Stimulated activated CD4-positive, alpha-beta T cell treated with anti-CD3 and anti-CD28 coated beads, Interleukin-2, amount 100 ng/mL, for 48 hours (primary cell): ENCODE results near the gene ANTXR2.

Experiments used
- DNase-seq, 2 donors: peaks; one replicate each; pipeline ENCODE4 v3.0.0-alpha.2; 2020

Gene ANTXR2

DNA sequence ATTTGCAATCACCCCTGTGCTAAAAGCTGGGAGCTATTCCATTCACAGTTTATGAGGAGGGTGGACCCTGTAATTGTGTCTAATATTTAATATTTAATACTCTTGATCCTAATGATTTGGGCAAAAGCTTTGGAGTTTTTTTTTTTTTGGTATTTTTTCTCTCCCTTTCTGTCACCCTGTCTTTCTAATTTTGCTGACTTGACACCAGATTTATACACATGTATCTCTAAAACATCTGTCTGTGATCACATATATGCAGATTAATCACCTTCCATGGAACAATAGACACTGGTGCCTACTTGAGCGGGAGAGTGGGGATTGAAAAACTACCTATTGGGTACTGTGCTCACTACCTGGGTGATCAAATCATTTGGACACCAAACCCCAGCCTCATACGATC lies 18.7 kb upstream of the ANTXR2 start:
- DNase-seq = no peak

- no peak for DNase-seq
Observed at GRCh38 chr4:80091184-80091583, 18.2 kb upstream of the ANTXR2 start.

GRCh38 chr4:80090090-80090489 lies 17.1 kb upstream of the ANTXR2 start:
- DNase-seq = no peak

DNA sequence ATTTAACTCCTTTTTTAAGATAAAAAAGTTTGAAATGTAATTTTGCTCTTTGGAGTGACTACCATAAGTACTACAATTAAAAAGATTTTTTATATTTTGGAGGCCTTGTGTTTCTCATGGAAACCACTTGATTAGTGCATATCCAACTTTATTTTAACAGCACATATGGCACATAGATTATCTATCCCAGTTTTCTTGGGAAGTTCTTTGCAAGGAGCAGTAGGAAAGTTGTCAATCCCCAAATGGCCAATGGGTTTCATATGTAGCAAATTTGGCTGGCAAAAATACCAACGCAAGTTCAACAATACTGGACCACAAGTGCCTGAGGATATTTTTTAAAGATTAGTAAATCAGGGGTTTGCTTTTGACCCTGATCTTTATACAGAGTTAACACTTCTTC lies 15.4 kb upstream of the ANTXR2 start:
- no peak for DNase-seq

DNA sequence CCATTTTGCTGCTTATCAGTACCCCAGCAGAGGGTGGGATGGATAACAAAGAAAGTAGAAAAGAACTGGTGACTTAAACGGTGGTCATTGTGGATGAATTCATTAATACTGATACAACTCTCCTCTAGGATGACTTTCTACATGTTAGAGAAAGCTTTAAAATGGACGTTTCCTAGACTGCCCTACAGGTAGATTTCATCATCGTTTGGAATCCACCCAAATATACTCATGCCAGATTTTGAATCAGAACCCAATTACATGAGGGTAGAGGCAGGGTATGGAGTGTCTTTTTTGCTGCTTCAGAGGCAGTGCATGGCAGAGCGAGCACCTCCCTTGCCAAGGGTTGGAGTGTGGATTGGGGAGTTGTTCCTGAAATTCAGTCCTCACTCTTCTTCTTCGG lies 13.3 kb upstream of the ANTXR2 start:
- DNase-seq = no peak

- no peak for DNase-seq
Observed at GRCh38 chr4:80085081-80085480, 12.1 kb upstream of the ANTXR2 start.

DNA sequence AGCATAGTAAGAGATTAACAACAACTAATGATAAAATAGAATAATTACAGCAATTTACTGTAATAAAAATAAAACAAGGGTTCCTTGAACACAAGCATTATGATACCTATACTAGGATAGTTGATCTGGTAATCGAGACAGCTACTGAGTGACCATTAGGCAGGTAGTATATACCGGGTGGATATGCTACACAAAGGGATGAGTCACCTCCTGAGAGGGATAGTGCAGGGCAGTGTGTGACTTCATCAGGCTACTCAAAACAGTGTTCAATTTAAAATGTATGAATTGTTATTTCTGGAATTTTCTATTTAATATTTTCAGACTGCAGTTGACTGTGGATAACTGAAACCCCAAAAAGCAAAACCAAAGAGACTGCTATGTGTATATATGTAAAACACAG lies 9.7 kb upstream of the ANTXR2 start:
- DNase-seq = no peak

GRCh38 chr4:80081566-80081965 lies 8.5 kb upstream of the ANTXR2 start:
- no peak for DNase-seq

DNA sequence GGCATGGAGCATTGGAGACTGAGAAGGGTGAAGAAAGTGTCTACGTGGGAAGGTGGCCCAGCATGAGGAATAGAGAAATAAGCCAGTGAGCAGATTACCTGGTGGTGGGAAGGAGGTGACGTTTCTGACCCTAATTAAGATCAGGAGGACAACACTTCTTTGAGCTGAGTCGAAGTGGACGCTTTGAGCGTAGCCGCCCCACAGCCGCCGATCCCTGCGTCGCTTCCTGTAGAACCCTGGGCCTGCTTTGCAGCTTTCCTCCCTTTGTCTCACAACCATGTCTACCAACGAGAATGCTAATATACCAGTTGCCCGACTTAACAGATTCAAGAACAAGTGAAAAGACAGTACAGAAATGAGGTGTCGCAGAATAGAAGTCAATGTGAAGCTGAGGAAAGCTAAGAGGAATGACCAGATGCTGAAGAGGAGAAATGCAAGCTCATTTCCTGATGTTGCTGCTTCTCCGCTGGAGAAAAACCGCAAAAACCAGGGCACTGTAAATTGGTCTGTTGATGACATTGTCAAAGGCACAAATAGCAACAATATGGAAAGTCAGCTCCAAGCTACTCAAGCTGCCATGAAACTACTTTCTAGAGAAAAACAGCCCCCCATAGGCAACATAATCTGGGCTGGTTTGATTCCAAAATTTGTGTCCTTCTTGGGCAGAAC lies 6.4 kb upstream of the ANTXR2 start:
- no peak for DNase-seq

DNA sequence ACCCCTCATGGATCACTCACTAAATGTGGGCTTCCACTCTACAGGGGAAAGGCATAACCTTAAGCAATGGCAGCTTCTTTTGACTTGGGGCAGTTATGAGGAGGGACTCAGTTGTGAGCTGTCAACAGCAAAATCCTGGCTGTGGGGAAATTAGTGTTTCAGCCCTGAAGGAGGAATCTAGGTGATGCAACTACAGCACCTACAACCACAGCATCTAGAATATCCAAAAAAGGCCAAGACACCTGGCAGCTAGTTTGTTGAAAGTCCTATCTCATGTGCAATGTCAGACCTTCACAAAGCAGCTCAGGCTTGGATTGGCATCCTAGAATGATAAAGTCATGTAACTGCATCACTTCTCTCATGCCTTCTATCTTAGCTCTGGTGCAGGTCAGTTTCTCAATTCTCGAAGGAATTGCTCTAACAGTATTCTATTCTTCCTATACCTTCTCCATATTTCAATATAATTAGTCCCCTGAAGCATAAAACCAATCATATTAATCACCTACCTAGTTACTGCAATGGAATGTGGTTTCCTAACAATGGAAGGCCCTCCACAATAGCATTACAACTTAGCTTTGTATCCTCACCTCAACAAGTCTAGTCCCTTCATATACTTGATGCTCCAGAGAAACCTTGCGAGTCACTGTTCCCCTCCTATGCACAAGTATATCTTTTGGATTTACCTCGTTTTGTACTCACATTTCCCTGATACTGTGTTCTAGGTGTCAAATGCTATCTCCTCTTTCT lies 5.5 kb upstream of the ANTXR2 start:
- no peak for DNase-seq

- no peak for DNase-seq
Observed at GRCh38 chr4:80077639-80078038, 4.6 kb upstream of the ANTXR2 start.

GRCh38 chr4:80076681-80077080 lies 3.7 kb upstream of the ANTXR2 start:
- DNase-seq = no peak

DNA sequence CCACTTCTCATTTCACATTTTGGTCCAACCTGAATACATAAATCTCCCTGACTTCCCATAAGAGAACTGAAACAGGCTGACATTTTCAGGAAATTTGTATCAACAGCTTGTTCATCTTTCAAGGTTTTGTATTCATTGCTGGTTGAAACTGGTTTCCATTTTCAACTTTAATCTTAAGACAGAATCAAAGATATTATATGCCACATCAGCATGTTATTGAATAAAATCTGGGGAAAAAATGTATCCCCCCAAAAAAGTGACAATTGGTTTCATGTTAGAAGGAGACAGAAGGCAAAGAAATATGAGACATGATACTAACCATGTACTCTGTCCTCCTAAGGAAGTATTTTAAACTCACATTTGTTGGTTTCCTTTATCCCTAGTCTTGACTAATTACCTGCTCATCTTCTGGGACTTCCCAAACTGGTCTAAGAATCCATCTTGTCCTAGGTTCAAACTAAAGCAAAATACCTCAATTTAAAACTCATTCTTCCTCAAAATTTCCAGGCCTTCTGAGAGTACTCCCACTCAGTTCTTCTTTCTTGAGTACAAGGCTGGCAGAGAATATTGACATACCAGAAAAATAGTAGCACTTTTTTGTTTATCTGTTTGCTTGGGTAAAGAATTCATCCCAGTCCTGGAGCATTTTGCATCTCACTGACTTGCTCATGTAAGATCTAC lies 3.1 kb upstream of the ANTXR2 start:
- no peak for DNase-seq

DNA sequence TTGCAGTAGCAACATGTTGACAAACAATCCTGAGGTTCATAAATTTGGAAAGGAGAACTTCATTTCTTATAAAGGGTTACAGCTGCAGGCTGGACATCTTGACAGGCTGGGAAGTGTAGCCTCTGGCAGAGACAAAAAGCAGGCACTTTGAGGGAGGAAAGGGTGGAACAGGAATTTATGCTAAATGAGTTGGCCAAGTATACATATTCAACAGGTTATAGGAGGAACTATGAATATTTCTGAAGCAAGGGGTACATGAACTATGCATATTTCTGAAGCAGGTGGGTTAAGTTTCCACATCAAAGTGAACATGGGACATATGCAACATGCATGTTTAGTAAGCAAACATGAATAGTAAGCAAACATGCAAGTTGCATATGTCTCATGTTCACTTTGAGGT lies 1.6 kb upstream of the ANTXR2 start:
- DNase-seq = no peak

GRCh38 chr4:80074069-80074468 lies 1.0 kb upstream of the ANTXR2 start:
- no peak for DNase-seq

DNA sequence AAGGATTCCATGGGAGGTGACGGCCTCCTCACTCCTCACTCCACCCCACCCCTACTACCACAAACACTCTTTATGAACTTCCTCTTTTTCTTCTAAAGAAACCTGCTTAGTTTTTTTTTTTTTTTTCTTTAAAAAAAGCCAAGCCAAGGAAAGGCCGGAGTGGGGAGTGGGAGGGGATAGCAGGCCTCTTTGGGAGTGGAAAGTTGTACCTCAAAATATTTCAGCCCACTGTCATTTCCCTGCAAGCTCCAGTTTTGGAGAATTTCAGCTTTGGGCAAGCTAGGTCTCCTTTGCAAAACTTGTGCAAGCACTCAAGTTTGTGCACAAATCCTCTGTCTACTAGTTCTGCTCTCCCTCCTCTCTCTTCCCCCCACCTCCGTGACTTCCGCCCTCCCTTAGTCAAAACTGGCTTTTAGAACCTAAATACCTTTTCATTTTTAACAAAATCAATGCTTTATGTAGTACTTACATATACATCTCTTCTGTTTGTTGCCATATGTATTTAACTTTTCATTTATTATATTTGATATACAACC lies 512 bp upstream of the ANTXR2 start:
- no peak for DNase-seq

DNA sequence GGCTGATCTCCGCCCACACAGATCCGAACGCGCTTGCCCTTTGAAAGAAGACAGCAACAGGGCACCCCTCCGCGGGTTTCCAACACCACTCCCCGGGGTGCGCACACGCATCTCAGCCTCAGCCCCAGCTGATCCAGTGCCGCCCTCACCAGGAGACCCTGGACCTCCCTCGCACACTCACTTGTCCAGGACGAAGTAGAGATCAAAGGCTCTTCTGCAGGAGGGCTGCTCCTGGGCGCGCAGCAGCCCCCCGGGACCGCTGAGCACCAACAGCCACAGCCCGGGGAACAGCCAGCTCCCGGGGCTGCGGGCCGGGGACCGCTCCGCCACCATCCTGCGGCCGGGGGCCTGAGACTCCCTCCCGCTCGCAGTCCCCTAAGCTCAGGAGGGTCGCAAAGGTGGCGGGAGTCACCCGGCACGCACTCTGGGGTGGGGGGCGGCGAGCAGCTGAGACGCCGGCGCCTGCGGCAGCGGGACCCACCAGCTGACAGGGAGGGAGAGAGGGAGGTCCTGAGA lies 743 bp downstream of the ANTXR2 start:
- no peak for DNase-seq

DNA sequence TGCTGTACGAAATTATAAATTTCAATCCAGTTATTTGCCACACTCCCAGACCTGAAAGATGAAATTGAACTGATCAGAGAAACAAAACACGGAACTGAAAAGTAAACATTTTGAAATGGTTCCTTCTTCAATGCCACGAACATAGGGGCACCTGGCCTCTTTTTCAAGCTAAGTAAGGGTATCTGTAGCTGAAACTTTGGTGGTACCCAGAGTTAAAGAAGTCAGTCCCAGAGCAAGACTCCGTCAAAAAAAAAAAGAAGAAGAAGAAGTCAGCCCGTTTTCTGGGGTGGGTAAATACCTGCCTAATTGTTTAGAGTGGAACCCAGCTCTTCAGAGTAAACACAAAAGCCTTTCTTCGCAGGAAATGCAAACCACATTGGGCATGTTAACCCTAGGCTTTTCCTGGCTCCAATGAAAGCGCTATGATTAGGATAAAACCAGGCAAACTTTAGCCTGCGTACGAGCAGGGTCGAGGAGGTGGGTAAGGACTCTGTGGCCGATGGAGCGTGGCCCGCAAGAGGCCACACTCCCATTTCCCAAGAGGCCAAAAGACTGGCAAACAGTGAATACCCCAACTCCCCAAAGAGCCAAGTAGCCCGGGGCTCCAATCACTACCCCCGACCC lies 1.3 kb downstream of the ANTXR2 start:
- no peak for DNase-seq

DNA sequence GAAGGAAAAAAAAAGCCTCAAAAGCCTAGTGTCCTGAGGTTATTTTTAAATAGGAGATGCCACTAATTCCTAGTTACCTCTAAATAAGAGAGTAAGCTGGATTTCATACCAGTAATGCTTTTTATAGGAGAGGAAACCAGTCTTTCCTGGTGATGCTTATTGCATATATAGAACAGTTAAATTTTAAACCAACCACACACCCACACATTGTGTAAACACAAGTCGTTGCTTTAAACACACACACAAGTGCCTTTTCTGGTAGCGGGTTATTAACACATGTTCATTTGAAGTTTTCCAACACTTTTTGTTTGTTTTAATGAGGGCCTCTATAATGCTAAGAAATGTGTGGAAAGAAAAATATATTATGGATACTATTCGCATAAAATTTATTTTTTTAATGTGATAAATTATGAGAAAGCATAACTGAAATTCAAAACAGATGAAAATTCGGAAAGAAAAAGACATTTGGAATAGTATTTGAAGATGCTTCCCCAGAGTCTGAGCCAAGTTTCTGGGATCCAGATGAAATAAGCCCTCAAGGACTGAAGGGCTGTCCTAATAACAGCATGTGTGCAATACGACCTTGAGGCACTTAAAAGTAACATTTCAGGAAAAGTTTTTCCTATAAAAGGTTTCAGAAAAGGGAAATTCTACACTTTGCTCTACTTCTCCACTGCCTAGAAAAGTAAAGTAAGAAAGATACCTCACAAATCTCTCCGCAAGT lies 2.0 kb downstream of the ANTXR2 start:
- DNase-seq = no peak

DNA sequence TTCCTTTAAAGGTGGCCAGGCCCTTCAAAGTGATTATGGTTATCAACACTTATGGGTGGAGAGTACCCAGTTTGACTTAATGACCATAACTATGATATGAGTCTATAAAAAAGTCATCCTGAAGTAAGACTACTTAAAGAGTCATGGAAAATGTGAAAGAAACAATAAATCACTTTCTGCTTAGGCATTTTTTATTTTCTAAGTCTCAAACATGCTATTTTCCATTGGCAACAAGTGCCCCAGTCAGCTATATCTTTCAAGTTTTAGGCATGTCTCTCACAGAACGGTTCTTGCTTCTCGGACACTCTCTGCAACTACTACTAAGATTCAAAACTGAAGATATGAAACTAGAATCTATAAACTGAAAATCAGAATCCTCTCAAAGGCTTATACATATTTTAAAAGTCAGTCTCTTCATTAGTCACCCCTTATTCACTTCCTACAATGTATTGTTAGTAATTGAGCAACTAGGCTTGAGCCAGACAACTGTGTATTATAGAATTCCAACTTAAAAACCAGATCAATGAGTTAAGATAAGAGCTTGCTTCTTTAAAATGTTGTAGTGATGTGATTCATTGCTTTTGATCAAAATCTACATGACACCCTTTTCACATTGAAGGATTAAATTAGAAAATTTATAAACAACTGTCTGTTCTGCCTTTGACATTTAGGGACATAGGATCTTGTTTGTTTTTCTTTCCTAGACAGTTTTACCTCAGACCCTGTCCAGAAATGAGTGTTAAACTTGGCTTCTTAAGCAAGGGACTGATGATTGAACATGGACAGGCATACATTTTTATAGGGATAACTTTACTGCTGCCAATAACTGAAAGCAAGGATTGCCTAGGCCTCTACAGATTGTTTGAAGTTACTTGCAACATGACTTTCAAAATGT lies 2.9 kb downstream of the ANTXR2 start:
- no peak for DNase-seq

DNA sequence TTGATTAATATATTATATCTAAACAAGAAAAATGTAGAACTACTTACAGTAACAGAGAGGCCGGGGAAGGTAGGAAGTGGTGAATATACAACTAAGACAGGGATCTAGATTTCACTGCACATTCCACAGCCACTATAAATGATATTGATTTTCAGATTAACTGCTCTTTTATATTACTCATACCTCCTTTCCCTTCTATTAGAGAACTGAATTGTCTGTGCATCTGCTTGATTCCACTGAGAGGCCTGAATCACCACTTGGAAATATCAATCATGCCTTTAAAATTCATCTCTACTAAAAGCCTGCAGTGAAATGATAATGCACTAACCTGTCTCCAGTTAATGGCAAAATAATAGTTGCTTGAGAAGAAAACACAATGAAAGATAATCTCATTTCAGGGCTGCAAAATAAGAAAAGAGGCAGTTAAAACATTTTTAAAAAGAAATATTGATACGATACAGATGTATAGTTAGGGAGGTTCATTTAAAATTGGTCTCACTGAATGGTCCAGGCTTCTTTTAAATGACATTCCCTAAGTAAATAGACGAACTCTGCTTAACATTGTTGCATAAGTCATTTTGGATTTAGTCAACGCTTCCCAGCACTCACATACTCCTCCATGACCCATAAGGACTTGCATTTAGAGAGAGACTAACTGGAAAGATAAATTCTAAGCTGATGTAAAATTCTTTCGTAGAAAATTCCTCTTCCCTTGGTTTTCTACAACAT lies 3.8 kb downstream of the ANTXR2 start:
- no peak for DNase-seq
